ENCODE measurements around the gene NPAS2. TPM values are rescaled to one million over a fixed set of nuclear protein-coding genes. Genes with fewer than 3 reads are reported as not detected.

The NPAS2 gene
- total RNA-seq, 1 donor from 2014 or later = 10.7 TPM

- H3K4me1 Mint-ChIP-seq (ENCODE audit: unreplicated experiment) = peaks cover 22% of the 10 kb centered on the region
- no peak for DNase-seq (ENCODE audit: extremely low spot score, unreplicated experiment)
- TF ChIP-seq CTCF (conservative IDR thresholded peaks at IDR 0.05) = no peak
- no peaks in the 10 kb centered on the region for H3K9me3 Mint-ChIP-seq
- peak overlapping the region; percentile 48 for H3K4me3 Mint-ChIP-seq
- H3K27me3 Mint-ChIP-seq = no peaks in the 10 kb centered on the region
- peak overlapping the region; percentile 73 for H3K27ac Mint-ChIP-seq
- H3K36me3 Mint-ChIP-seq = no peaks in the 10 kb centered on the region
These were observed 55.7 kb downstream of the NPAS2 start for GRCh38 chr2:100875516-100876230.

DNA sequence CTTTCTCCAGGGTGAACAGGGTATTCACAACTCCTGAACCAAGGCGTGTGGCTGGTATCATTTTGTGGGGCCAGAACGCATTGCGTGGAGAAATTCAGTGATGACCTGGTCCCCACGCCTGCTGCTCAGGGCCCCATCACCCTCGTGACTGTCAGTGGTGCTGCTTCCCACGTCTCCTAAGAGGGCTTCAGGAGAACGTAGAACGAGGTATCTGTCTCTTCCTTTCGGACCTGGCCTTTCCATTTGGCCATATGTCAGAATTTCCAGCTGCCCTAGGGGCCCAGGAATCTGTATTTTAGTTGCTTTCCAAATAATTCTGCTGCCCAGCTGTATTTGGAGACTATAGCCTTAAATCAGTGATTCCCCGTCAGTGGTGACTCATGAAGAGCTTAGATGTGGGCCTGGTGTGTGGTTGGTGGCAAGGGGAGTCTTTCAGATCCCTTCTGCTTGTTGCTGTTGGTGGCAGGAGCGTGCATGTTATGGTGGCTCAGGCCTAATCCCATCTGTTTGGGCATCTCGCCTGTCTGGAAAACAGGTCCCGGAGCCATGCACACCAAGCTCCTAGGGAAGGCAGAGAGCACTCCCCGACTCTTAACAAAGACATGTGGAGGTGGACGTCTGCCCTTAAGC, 56.4 kb downstream of the NPAS2 start:
- no peak for TF ChIP-seq CTCF (conservative IDR thresholded peaks at IDR 0.05)
- DNase-seq (ENCODE audit: extremely low spot score, unreplicated experiment) = no peak
- Mint-ChIP-seq H3K4me1 (ENCODE audit: unreplicated experiment) (peaks cover 23% of the 10 kb centered on the region), H3K4me3 (peak overlapping the region; percentile 28), H3K27ac (peak overlapping the region; percentile 73), H3K36me3 (no peaks in the 10 kb centered on the region), H3K9me3 (no peaks in the 10 kb centered on the region), H3K27me3 (no peaks in the 10 kb centered on the region)

- no peaks in the 10 kb centered on the region for H3K9me3 Mint-ChIP-seq
- H3K4me1 Mint-ChIP-seq (ENCODE audit: unreplicated experiment) = peaks cover 29% of the 10 kb centered on the region
- H3K27ac Mint-ChIP-seq = no peak overlapping the region
- no peak overlapping the region for H3K4me3 Mint-ChIP-seq
- H3K27me3 Mint-ChIP-seq = no peaks in the 10 kb centered on the region
- no peak for TF ChIP-seq CTCF (conservative IDR thresholded peaks at IDR 0.05)
- H3K36me3 Mint-ChIP-seq = no peaks in the 10 kb centered on the region
- DNase-seq (ENCODE audit: extremely low spot score, unreplicated experiment) = no peak
These were observed 57.6 kb downstream of the NPAS2 start for GRCh38 chr2:100877555-100877954.

DNA sequence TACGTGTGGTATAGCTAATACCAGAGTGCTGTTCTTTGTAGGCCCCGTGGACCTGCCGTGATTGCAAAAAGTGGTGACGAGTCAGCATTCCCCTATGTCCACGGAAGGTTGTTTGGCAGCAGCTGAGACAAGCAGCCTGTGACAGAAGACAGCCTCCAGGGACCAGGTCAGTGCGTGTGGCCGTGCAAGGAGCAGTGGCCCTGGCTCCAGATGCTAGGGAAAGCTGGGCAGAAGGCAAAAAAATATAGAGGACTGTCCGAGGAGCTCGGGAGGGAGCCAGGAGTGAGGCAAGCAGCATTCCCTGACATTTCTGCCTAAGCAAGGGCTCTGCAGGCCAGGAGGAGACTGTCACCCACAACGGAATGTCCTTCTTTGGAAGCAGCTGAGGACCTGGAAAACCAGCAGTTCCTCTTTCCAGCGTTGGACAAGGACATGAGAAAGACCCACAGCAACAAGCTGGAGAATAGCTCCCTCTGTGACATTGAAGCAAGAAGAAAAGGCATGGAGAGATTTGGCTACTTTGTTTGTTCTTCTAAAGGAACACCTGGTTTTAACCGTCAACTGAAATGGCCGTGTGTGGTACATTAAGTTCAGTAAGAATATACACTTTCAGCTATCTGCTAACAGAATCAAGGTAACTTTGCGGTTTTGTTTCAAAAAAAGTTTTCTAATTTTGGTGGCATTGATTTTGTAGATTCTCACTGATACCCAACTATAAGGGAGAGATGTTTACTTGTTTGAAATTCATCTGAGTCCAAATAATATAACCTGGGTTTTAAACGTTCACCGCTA, 58.3 kb downstream of the NPAS2 start:
- no peaks in the 10 kb centered on the region for H3K36me3 Mint-ChIP-seq
- H3K27ac Mint-ChIP-seq = no peak overlapping the region
- DNase-seq (ENCODE audit: extremely low spot score, unreplicated experiment) = no peak
- no peak overlapping the region for H3K4me3 Mint-ChIP-seq
- TF ChIP-seq CTCF (conservative IDR thresholded peaks at IDR 0.05) = no peak
- no peaks in the 10 kb centered on the region for H3K9me3 Mint-ChIP-seq
- peaks cover 36% of the 10 kb centered on the region for H3K4me1 Mint-ChIP-seq (ENCODE audit: unreplicated experiment)
- no peaks in the 10 kb centered on the region for H3K27me3 Mint-ChIP-seq

DNA sequence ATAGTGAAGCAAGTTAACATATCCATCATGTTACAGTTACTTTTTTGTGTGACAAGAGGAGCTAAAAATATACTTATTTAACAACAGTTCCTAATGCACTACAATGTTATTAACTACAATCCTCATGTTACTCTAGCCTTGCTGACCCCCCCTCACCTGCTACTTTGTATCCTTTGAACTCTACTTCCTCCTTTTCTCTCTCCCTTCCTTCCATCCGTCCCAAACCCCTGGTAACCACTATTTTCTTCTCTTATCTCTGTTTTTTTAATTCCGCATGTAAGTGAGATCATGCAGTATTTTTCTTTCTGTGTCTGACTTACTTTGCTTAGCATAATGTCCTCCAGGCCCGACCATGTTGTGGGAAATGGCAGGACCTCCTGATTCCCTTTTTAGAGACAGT, 59.4 kb downstream of the NPAS2 start:
- DNase-seq (ENCODE audit: extremely low spot score, unreplicated experiment) = no peak
- Mint-ChIP-seq H3K36me3 (no peaks in the 10 kb centered on the region), H3K9me3 (no peaks in the 10 kb centered on the region), H3K27me3 (no peaks in the 10 kb centered on the region), H3K4me1 (ENCODE audit: unreplicated experiment) (peaks cover 46% of the 10 kb centered on the region), H3K4me3 (no peak overlapping the region), H3K27ac (no peak overlapping the region)
- no peak for TF ChIP-seq CTCF (conservative IDR thresholded peaks at IDR 0.05)

Data from type B pancreatic cell (in vitro differentiated cells).